ENCODE data around the gene DELE1. TPM values are rescaled to one million over a fixed set of nuclear protein-coding genes. Genes with fewer than 3 reads are reported as not detected.

The DELE1 gene
- total and polyA plus RNA-seq, 2 donors (not counting 3 experiments of a cell fraction or from before 2014, with no cell fraction given), result 105 to 121 TPM

- Histone ChIP-seq H3K27me3 (ENCODE audit: control insufficient read depth in 2 of 2, insufficient read depth in 2 of 2, low read length in 2 of 2) (no peaks in the 10 kb centered on the region), H3K36me3 (ENCODE audit: control insufficient read depth in 2 of 2, extremely low read depth in 1 of 2, insufficient read depth in 2 of 2, low read length in 2 of 2) (peaks cover 2 to 6% of the 10 kb centered on the region in 2 experiments), H4K20me1 (replicated peaks; ENCODE audit: control insufficient read depth, extremely low read depth, insufficient read depth, low read length) (no peaks in the 10 kb centered on the region), H3K4me1 (ENCODE audit: control insufficient read depth, extremely low read depth, insufficient read depth, low read length) (peaks cover 24% of the 10 kb centered on the region), H3K4me2 (ENCODE audit: insufficient read depth, low read length) (peak within 1 kb of the TSS; percentile 97), H3K9ac (replicated peaks; ENCODE audit: extremely low read depth, insufficient read depth, low read length) (peak within 1 kb of the TSS; percentile 93), H3K9me1 (replicated peaks; ENCODE audit: control insufficient read depth, extremely low read depth, insufficient read depth, low read length) (no peaks in the 10 kb centered on the region), H3K4me3 (replicated peaks in 1 of 3; ENCODE audit: insufficient read depth in 1 of 3, low read depth in 1 of 3, low read length in 3 of 3) (peak within 1 kb of the TSS; percentile 89 to 97 (median 97)), H3K79me2 (ENCODE audit: control insufficient read depth, insufficient read depth, low read length) (peaks cover 23% of the 10 kb centered on the region), H3K9me3 (replicated peaks; ENCODE audit: control insufficient read depth, insufficient read depth, low read length) (no peaks in the 10 kb centered on the region), H2AFZ (ENCODE audit: low read depth, low read length) (peak within 1 kb of the TSS; percentile 90), H3K27ac (ENCODE audit: insufficient read depth, low read depth, low read length) (peak within 1 kb of the TSS; percentile 77)
- TSS peak; percentile 67 for BruUV-seq (replicated peaks)
- FAIRE-seq (peak; percentile 94), DNase-seq (ENCODE audit: low read depth, low spot score) (peak; percentile 95)
- POLR2A ChIA-PET, result interaction anchor here (1.0 to 1.3 kb wide), 4 partner anchors 9 to 288 kb away, joined by 3 to 6 read pairs (median 3); partner anchors contain the start of gene DELE1
- TF ChIP-seq POLR2A (IDR thresholded peaks at IDR 0.05; ENCODE audit: low read depth, low read length), result peak; percentile 90
- TF ChIP-seq POLR2AphosphoS5 (IDR thresholded peaks at IDR 0.05; ENCODE audit: insufficient read depth, low read depth, low read length), result peak; percentile 95
- no peak for TF ChIP-seq MAX (IDR thresholded peaks at IDR 0.05; ENCODE audit: insufficient read depth, insufficient read length)
- no peak for TF ChIP-seq EZH2 (IDR thresholded peaks at IDR 0.05; ENCODE audit: borderline replicate concordance, low read depth, low read length, severe bottlenecking)
- no peak for TF ChIP-seq GATA2 (IDR thresholded peaks at IDR 0.05; ENCODE audit: insufficient read depth, insufficient read length, low read depth, low read length)
- no peak for TF ChIP-seq MYC (IDR thresholded peaks at IDR 0.05; ENCODE audit: low read depth, low read length)
- peak; percentile 93 to 98 for TF ChIP-seq CTCF (IDR thresholded peaks at IDR 0.05; ENCODE audit: extremely low read depth in 1 of 2, insufficient read depth in 1 of 2, low read depth in 1 of 2, low read length in 2 of 2)
- no peak for TF ChIP-seq FOS (IDR thresholded peaks at IDR 0.05; ENCODE audit: borderline replicate concordance, insufficient read depth, low read length)
- TF ChIP-seq JUN (IDR thresholded peaks at IDR 0.05; ENCODE audit: borderline replicate concordance, insufficient read depth, insufficient read length, low read depth), result no peak
- intact Hi-C loops (cut with micrococcal nuclease) (loop anchor here (2.0 kb wide), 1 partner anchor 276 kb away; no protein-coding TSS in a partner anchor), dilution Hi-C loops (cut with MboI; ENCODE audit: extremely low pct_ligation_motif_present, low sequenced_read_pairs) (no loop called here)
- CTCF ChIA-PET, result interaction anchor here (0.7 to 2.6 kb wide), 34 partner anchors 9 to 744 kb away, joined by 3 to 28 read pairs (median 4); partner anchors contain the start of genes GNPDA1, NDFIP1 and PCDH12
These were observed 45.4 kb downstream of the DELE1 start, which contains the start of gene RNF14 for GRCh38 chr5:141968914-141969608. RNF14 (plus strand) TSS chr5:141969105; CDS start chr5:141973589, 4,484 bp downstream.

Measured in endothelial cell of umbilical vein (primary cell).